NCI-H1436 treated with DMSO at 0.1 percent for 48 hours (cell line): Measurements from ENCODE around the gene RNF181.
"Not testable (repeated sequence)": the region's sequence is repeated elsewhere in the genome, so short reads cannot be mapped to it uniquely, and the experiment has no call there.

Experiments used
- DNase-seq: peaks from one replicate; lab custom pipeline; 2025; lab: John Stamatoyannopoulos, UW

The RNF181 gene

DNA sequence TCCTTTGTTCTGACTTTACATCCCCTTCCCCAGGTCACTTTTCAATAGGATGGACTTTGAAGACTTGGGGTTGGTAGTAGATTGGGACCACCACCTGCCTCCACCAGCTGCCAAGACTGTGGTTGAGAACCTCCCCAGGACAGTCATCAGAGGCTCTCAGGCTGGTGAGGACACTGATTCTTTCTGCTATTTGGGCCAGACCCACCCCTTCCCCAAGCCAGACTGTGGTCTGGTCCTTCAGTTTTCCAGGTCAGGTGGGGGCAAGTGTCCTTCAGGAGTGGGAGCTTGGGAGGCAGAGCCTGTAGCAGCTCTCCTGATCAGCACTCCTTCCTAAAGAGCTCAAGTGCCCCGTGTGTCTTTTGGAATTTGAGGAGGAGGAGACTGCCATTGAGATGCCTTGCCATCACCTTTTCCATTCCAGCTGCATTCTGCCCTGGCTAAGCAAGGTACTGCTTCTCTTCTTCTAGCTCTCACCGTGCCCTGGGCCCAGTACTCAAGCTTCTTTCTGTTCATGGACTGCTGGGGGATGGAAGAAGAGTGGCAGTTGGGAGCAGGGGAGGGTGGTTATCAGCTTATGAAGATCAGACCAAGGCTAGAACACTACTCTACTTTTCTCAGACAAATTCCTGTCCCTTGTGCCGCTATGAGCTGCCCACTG lies 1.1 kb downstream of the RNF181 start:
- no peak for DNase-seq

DNA sequence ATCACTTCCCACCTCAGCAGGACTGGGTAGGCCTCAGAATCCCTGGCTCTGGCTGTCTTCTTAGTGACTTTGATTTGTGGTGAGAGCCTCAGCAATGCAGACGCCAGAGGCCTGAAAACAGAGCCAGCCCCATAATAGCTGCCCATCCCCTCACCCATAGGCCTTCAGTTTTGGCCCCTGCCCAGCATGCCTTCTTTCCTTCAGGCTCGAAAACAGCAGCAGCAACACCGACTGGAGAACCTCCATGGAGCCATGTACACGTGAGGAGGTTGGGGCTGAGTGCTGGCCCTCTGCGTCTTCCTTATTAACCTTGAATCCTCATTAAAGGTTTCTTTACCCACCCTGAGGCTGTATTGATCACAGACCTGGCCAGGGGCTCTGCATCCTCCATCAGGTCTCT lies 1.7 kb downstream of the RNF181 start:
- no peak for DNase-seq

DNA sequence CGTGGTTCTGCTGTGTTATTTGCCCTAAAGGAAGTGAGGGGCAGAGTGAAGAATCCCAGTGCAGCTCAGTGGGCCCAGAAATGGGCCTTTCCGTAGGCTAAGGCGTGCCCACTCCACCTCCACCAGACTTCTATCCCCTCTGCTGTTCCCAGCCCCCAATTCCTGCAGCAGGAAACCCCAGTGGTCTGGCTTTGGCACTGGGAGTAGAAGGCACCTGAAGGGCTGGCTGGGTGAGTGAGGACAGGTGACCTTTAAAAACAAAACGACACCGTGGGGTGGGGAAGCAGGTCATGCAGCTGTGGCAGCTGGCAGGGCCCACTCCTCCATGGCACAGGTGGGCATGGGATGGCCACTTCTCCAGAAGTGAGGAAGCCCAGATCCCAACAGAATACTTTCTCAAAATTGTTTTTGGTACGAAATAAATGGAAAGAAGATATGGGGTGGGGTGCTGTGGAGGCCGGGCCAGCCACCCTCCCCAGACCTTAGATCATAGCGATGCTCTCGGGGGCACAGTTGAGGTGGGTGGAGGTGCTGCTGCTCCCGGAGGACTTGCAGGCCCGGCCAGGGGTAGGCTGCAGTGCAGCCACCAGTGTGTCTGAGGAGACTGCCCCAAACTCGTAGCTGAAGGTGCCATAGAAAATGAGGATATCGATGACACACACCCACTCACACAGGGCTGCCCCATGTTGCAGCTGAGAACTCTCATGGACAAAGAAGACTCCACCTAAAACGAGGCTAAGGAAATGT lies 3.2 kb downstream of the RNF181 start:
- no peak for DNase-seq

DNA sequence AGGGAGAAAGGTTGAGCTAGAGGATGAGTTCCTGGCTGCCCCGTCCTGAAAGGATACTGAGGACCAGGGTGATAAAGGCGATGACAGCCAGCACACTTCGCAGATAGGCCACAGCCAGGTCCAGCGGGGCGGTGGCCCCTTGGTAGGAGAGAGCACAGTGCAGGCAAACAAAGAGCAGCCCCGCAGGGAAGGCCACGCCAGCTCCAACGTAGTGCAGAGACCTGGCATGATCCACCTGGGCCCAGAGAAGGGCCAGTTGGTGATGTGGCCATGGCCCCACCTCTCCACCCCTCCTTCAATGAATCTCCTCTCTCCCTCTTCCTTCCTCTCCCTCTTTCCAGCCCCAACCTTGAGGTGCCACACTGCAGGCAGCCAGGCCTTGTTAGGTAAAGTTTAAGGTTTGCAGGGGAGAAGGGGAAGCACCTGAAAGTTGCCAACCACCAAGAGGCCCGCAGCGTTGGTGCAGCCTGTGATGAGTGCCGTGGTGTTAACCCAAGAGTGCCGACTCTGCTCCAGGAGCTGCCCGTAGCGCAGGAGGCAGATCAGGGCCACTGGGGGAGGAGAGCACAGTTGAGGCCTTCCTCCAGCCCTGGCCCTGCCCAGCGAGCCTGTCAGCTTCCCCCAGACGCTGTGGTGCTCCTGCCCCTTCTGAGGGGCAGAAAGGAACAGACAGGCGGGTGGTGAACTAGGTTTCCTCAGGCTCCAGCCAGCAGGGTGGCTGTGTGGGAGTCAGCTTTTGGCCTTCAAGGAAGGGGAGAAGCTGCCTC lies 4.1 kb downstream of the RNF181 start:
- DNase-seq: no peak

DNA sequence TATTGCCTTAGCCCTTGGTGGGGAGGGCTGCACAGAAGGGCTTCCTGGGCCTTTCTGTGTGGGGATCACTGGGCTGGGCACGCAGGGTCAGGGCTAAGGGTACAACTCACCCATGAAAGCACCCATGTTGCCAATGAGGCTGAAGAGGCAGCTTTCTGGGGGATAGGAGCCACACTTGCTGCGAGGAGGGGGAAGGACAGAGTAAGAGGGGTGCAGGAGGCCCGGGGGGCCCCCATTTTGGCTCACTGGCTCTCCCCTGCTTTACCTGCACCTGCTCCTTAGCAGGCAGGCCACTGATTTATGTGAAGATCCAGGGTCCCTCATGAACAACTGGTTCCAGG lies 4.7 kb downstream of the RNF181 start:
- DNase-seq: no peak

DNA sequence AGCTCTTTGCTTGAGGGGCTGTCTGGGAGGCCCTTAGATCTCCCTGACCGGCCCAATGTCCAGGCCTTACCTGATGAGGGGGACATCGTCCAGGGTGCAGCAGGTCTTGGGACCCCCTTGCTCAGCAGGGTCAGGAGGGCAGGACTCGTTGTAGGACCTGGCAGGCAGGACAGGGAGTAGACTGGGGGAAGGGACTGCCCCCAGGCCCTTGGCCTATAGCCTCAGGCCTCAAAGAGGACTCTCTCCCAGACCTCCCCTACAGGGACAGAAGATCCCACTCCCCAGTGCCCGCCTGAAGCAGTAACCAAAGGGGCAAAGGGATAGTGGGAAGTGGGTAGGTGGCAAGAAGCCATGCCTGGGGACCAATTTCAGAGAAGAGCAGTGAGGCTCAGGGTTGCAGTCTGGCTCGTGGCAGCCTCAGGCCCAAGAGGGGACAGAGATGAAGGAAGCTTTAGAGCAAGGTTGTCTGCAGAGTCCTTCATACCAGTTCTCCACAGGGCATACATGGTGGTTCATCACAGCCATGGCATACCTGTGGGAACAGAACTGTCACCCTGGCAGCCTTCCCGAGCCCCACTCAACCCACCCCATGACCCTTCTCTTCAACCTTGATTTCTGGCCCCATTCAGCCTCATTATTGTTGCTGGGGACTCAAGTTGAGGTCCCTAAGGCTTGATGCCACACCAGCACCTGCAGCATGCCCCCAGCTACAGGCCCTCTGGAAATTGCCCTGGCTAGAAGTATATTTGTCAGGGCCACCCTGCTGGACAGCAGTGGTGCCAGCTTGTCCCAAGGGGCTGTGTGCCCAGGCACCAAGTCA lies 5.6 kb downstream of the RNF181 start:
- no peak for DNase-seq

DNA sequence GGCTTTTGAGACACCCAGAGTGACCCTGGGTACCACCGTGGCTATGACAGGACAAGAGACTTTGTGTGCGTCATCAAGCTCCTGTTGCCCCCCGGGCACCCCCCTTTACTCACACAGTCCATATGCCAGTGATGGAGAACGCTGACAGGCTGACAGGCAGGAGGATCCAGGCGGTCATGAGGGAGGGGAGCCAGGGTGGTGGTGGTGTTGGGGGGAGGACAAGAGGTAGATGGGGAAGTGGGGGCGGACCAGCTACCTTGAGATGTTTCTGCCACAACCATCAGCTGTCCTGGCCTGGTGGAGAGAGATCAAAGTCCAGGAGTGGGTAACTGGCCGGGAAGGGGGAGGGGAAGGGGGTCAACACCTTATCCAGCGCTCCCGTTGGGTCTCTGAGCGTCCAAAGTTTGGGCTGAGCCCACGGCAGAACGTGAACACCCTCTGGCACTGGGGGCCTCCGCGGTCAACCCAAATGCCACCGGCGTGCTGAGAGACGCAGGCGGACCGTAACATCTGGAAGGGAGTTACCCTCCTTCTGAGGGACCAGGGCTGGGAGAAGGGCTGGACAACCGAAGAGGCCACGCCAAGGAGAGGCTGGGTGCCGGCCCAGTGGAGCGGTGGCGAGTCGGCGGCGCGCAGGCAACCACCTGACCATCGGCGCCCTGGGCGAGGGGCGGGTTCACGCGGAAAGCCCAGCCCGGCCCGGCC lies 6.4 kb downstream of the RNF181 start:
- DNase-seq: no peak

DNA sequence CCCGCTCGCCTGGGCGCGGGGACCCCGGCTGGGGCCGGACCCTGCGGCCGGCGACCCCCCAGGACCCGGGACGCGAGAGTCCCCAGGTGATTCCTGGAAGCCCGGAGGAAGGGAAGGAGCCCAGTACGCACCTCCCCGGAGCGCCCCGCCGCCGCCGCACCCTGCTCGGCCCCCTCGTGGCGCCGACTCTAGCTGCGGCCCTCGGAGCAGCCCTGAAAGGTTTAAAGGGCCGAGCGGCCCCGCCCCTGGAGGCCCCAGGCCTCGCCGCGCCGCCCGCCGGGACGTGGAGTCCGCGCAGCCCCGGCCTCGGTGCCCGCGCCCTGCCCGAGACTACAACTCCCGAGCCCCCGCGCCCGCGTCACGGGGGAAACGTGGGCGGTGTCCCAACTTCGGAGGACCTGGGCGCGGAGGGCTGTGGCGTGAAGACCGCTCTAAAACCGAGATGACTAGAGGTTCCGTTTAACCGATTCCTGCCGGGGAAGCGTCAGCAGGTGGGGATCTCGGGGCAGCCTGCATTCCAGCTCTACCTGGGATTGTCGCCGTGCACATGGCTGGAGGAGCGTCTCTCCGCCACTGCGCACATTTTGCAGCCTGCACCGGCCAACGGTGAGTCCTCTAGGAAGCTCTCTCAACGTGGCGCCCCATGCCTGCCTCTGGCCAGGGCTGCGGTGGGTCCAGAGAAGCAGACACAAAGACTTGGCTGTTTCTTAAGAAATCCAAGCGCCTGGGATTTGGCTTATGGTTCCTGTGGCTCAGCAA lies 7.1 kb downstream of the RNF181 start, which contains the start of gene TMEM150A:
TSS of gene TMEM150A (minus strand) at position 223 of the 759 bp plus-strand sequence. CDS start 750 bp downstream, outside the sequence.
- DNase-seq: no peak

DNA sequence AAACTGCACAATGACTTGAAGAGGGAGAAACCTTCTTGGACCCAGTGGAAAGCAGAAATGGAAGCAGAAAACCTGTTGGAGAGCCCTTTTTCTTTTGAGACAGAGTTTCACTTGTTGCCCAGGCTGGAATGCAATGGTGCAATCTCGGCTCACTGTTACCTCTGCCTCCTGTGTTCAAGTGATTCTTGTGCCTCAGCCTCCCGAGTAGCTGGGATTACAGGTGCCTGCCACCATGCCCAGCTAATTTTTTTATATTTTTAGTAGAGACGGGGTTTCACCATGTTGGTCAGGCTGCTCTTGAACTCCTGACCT lies 8.5 kb downstream of the RNF181 start:
- DNase-seq: not testable (repeated sequence)

DNA sequence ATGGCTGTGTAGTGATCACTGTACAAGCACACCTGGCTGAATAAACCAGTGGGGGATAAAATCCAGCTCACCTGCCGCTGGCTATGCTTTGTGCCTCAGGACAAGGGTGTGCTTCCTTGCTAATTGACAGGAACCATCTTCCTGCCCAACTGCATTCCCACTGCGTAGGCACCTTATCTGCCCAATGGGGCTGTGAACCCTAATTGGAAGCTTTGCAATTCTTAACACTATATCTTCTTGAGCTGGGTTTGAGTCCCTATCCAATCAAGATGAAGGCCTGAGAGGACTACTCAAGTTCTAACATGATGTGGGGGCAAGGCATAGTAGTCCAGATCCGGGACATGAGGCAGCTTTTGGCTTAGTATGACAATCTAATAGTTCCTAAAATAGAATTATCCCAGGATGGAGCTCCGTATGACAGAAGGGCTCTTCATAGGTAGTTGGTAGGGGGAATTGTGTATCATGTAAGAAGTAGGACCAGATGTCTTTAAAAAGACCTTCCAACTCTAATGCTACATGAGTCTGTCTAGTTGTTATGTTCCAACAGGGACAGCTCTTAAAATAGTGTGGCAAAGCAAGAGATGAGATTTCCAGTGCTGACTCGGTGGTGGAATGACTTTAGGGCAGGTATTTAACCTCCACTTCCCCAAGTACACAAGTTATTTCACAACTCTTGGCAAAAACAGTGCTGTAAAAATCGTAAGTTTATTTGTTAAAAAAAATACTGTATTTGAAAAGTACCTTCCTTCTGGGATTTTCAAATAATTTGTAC lies 9.2 kb downstream of the RNF181 start:
- DNase-seq: no peak

DNA sequence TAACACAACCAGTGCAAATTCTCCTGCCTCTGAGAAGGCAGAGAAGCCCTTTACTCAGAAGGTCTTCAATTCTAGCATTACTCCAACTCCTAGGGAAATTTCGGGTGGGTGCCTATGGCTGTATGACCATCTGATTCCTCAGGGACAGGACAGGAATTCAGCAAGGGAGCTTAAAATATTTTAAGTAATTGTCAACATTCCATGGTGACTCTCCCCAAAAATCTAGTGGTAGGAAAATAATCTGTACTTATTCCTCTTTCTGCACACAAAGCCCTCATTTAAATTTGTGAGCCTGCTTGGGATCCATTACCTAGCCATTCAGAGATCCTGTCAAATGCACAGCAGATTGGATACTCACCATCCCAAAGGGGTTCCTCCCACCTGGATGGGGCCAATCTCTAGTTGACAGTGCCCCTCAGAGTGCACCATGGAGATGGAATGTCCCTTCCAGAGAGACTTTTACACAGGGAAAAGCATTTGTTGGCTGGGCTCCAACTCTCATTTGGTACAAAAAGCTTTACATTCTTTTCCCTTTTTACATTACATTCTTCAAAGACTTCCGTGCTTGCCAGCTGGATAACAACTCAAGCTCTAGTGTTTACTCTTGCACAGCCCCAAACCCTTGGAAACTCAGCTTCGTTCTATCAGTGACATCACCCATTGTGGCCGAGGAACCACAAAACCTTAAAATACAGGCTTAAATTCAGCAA lies 10.0 kb downstream of the RNF181 start:
- no peak for DNase-seq

DNA sequence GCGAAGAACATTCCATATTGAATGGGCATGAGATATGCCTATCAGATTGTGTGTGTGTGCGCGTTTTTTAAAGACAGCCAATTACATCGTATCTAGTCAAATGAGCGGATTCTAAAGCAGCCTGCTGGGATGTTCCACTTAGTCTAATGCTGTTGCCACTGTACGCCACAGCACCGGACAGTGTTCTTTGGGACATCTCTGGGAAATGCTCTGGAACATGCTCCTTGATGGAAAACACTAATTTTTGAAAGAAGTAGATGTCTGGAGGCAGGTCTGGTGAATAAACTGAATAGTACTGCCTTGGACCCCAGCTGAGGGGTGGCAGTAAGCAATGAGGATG lies 10.5 kb downstream of the RNF181 start:
- no peak for DNase-seq

DNA sequence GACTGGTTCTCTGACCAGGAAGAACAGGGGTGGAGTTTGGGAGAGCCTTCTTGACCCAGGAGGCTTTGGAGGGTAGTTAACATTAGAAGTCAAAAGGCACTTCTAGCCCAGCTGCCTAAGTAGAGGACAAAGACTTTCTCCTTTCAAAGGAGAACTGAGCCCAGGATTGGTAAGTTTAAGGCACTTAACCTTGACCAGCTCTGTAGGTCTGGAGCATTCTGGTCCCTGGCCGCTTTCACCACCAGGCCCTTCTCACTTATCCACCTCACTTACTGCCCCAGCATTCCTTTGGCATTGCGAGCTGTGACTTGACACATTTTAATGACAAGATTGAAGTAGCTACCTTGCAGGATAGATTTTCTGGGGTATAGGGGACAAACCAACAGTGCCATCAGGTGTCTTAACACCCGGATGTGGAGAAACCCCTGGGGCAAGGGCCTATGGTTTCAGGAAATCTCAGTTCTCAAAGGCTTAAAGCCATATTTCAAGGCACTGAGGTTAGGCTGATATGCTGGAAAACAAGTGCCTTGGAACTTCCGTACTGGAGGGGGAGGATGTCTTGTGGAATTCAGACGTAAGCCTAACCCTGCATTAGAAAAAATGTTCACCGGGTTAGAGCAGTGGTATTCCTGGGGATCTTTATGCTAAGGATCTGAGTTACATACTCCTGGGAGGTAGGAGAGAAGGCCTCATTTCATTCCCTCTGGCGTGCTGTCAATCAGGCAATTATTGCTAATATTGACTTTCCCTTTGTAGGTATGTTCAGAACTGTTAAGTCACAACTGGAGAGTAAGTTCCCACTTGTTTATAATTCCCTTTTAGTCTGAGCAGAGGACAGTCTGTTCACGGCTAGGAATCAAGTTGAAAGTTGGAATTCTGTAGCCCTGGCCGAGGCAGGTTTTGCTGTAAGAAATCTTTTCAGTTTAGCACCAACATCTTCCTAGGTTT lies 12.0 kb downstream of the RNF181 start:
- no peak for DNase-seq

DNA sequence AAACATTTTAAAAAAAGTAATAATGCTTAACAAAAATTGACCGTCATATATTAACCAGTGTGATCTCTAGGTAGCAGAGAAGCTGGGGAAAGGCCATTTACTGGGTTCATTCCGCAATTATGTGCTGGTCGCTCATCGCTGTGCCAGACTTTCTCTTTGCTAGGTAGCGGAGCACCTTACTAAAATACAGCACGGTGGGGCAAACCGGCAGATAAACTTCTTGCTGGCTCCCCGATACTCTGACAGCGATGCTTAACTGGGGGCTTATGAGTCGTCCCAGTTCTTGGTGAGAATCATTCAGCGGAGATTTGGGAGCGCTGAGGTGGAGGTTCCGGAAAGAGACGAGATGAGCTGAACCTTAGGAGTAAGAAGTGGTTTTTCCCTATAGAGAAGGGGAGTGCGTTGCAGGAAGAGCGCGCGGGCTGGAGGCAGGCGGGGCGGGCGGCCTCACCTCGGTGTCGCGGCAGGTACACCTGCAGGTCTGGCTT lies 15.7 kb downstream of the RNF181 start:
- DNase-seq: no peak

DNA sequence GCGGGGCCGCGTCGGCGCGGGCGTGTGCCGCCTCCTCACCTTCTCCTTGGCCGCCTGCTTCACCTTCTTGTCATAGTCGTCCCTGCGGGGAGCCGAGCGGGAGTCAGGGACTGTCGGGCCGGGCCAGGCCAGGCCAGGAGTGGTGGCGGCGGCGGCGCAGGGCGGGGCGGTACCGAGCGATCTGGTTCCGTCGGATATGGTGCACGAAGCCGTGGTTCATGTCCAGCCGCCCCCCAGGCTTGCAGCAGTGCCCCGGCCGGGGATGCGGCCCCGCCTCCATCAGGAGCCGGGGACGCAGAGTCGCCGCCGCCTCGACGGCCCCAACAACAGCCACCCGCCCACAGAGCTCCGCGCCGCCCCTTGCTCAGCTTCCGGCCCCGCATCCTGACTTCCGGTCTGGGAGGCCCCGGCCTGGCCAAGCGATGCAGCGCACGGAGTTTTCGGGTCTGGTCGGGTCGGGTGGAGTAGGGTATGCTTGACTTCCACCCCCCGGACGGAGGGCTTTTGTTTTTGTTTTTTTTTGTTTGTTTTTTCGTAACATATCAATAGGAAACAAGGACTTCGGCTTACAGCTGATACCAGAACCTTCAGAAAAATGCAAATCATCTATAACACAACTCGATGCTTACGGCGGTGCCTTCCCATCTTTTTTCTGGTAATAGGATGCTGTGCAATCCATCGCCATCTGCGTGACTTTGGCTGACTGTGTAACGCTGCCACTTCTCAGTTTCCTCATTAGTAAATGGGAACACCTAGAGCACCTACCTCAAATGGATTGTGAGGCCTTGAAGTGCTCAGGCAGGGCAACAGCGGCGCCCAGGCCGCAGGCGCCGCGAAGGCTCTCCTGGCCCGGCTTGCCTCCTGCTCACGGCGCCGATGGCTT lies 16.4 kb downstream of the RNF181 start, which contains the start of gene C2orf68:
TSS of gene C2orf68 (minus strand) at position 362 of the 883 bp plus-strand sequence. CDS start at position 280, 82 bp downstream.
- no peak for DNase-seq

DNA sequence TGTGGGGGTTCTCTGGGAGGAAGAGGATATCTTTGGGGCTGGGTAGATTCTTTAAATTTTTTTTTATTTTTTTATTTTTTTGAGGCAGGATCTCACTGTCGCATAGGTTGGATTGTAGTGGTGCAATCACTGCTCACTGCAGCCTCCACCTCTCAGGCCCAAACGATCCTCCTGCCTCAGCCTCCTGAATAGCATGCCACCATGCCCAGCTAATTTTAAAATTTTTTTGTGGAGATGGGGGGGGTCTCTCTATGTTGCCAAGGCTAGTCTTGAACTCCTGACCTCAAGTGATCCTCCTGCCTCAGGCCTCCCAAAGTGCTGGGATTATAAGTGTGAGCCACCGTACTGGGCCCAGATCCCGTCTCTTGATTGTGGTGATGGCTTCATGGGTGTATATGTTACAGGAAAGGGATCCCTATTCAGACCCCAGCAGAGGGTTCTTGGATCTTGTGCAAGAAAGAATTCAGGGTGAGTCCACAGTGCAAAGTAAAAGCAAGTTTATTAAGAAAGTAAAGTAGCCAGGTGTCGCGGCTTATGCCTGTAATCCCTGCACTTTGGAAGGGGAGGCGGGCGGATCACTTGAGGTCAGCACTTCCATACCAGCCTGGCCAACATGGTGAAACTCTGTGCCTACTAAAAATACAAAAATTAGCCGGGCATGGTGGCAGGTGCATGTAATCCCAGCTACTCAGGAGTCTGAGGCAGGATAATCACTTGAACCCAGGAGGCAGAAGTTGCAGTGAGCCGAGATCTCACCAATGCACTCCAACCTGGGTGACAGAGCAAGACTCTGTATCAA lies 18.4 kb downstream of the RNF181 start:
- no peak for DNase-seq
